H1 (cell line): ENCODE data around the gene SLC6A19. TPM values are rescaled to one million over a fixed set of nuclear protein-coding genes. Genes with fewer than 3 reads are reported as not detected.

Experiments
- CTCF ChIA-PET: fragments of 300-600 bp; sonication (Branson Sonifier 250); formaldehyde crosslinking; loops from one replicate; lab custom pipeline; 2021; ENCODE audit not compliant: partially characterized antibody; lab: Charles Lee
- POLR2A ChIA-PET: fragments of 300-600 bp; sonication (Branson Sonifier 250); formaldehyde crosslinking; loops from one replicate; lab custom pipeline; 2021; ENCODE audit warnings: inconsistent platforms; ENCODE audit not compliant: partially characterized antibody; lab: Charles Lee
- DNase-seq, 2 experiments: peaks; one replicate each; pipeline versions ENCODE4 v3.0.0 to v3.0.0-alpha.2; 2010 to 2022; ENCODE audit warnings: low spot score in 2 of 2, low read depth in 1 of 2, mixed read lengths in 1 of 2
- FAIRE-seq: peaks from 2 replicates; lab custom pipeline; 2011; peaks lifted over from hg19 to GRCh38; lab: Jason Lieb, UNC
- H2AFZ ChIP-seq: 2 replicates; pipeline ENCODE4 v1.8.1; 2012; ENCODE audit warnings: low read length, inconsistent platforms
- H2AK5ac ChIP-seq: 2 replicates; pipeline ENCODE4 v1.6.1; 2013; ENCODE audit warnings: low read depth, low read length
- H2BK120ac ChIP-seq: replicated peaks from 2 replicates; pipeline ENCODE3; 2013; ENCODE audit warnings: low read depth, low read length, inconsistent platforms
- H2BK12ac ChIP-seq: 2 replicates; pipeline ENCODE4 v1.6.1; 2013; ENCODE audit warnings: low read depth, low read length
- H2BK15ac ChIP-seq: 2 replicates; pipeline ENCODE4 v1.6.1; 2013; ENCODE audit warnings: low read length
- H2BK20ac ChIP-seq: 2 replicates; pipeline ENCODE4 v1.6.1; 2013; ENCODE audit warnings: low read length
- H2BK5ac ChIP-seq: 2 replicates; pipeline ENCODE4 v1.6.1; 2013; ENCODE audit warnings: low read depth, low read length
- H3K14ac ChIP-seq: 2 replicates; pipeline ENCODE4 v1.6.1; 2013; ENCODE audit warnings: inconsistent platforms; ENCODE audit not compliant: insufficient read length
- H3K18ac ChIP-seq: 2 replicates; pipeline ENCODE4 v1.6.1; 2013; ENCODE audit warnings: low read length; ENCODE audit errors: extremely low read depth
- H3K23ac ChIP-seq: 2 replicates; pipeline ENCODE4 v1.6.1; 2013; ENCODE audit warnings: inconsistent platforms; ENCODE audit not compliant: insufficient read length
- H3K23me2 ChIP-seq: 2 replicates; pipeline ENCODE4 v1.6.1; 2013; ENCODE audit warnings: low read depth, low read length
- H3K27ac ChIP-seq: 2 replicates; pipeline ENCODE4 v1.6.1; 2011; ENCODE audit warnings: low read depth, low read length, inconsistent platforms
- H3K27me3 ChIP-seq, 4 experiments: replicated peaks in 1 of 4; 1 replicate in 1 of 4; 2 replicates in 3 of 4; pipeline versions ENCODE4 v1.6.1 to v1.8.1; 2011 to 2013; ENCODE audit warnings: low read length in 3 of 4, mild to moderate bottlenecking in 3 of 4, inconsistent platforms in 2 of 4, mixed read lengths in 2 of 4, moderate library complexity in 1 of 4; ENCODE audit not compliant: control insufficient read depth in 3 of 4, insufficient read depth in 3 of 4; ENCODE audit errors: extremely low read depth in 1 of 4
- H3K36me3 ChIP-seq, 4 experiments: 2 replicates each; pipeline versions ENCODE4 v1.6.1 to v1.8.1; 2011 to 2013; ENCODE audit warnings: mild to moderate bottlenecking in 4 of 4, low read length in 3 of 4, moderate library complexity in 2 of 4, control low read depth in 1 of 4, inconsistent platforms in 1 of 4; ENCODE audit not compliant: insufficient read depth in 4 of 4, control insufficient read depth in 2 of 4
- H3K4ac ChIP-seq: replicated peaks from 2 replicates; pipeline ENCODE3; 2013; ENCODE audit warnings: low read length, low read depth, mixed read lengths, inconsistent platforms; ENCODE audit not compliant: insufficient read length
- H3K4me1 ChIP-seq, 4 experiments: replicated peaks in 1 of 4; 1 replicate in 1 of 4; 2 replicates in 3 of 4; pipeline versions ENCODE4 v1.6.1 to v1.8.1; 2011 to 2013; ENCODE audit warnings: low read length in 3 of 4, inconsistent platforms in 2 of 4, mixed read lengths in 1 of 4; ENCODE audit not compliant: insufficient read depth in 4 of 4, control insufficient read depth in 3 of 4
- H3K4me2 ChIP-seq, 2 experiments: 2 replicates each; pipeline versions ENCODE4 v1.6.1 to v1.8.1; 2011 to 2013; ENCODE audit warnings: low read depth in 2 of 2, low read length in 2 of 2, control low read depth in 1 of 2, inconsistent platforms in 1 of 2, mild to moderate bottlenecking in 1 of 2; ENCODE audit not compliant: insufficient read depth in 1 of 2
- H3K4me3 ChIP-seq, 4 experiments: fragments of 200-600, 300-600 bp in 1 of 4; sonication (generic), shearing (Covaris generic), sonication (Bioruptor Twin) in 1 of 4; 2 replicates each; pipeline versions ENCODE4 v1.5.1 to v1.8.1; 2011 to 2016; ENCODE audit warnings: low read length in 4 of 4, low read depth in 3 of 4, control low read depth in 2 of 4, inconsistent platforms in 2 of 4, mild to moderate bottlenecking in 2 of 4, mixed read lengths in 1 of 4, moderate library complexity in 1 of 4; ENCODE audit not compliant: insufficient read depth in 2 of 4; ENCODE audit errors: extremely low read depth in 1 of 4
- H3K56ac ChIP-seq: replicated peaks from 2 replicates; pipeline ENCODE3; 2013; ENCODE audit warnings: low read depth, mild to moderate bottlenecking, mixed read lengths, low read length, inconsistent platforms; ENCODE audit not compliant: insufficient read length
- H3K79me1 ChIP-seq: 2 replicates; pipeline ENCODE4 v1.6.1; 2013; ENCODE audit warnings: low read depth, low read length, control low read depth
- H3K79me2 ChIP-seq, 2 experiments: 2 replicates each; pipeline versions ENCODE4 v1.6.1 to v1.8.1; 2012 to 2013; ENCODE audit warnings: low read length in 2 of 2, mild to moderate bottlenecking in 2 of 2, inconsistent platforms in 1 of 2; ENCODE audit not compliant: insufficient read depth in 2 of 2, control insufficient read depth in 1 of 2
- H3K9ac ChIP-seq, 4 experiments: replicated peaks in 1 of 4; 1 replicate in 1 of 4; 2 replicates in 3 of 4; pipeline versions ENCODE4 v1.6.1 to v1.8.1; 2011 to 2013; ENCODE audit warnings: low read depth in 3 of 4, low read length in 3 of 4, control low read depth in 2 of 4, mild to moderate bottlenecking in 2 of 4, moderate library complexity in 2 of 4, inconsistent platforms in 1 of 4; ENCODE audit errors: extremely low read depth in 1 of 4
- H3K9me3 ChIP-seq, 2 experiments: 2 replicates each; pipeline versions ENCODE4 v1.6.1 to v1.8.1; 2012 to 2013; ENCODE audit warnings: mild to moderate bottlenecking in 2 of 2, moderate library complexity in 2 of 2, control low read depth in 1 of 2, inconsistent platforms in 1 of 2, low read depth in 1 of 2, low read length in 1 of 2, mixed read lengths in 1 of 2; ENCODE audit not compliant: insufficient read depth in 2 of 2
- H4K20me1 ChIP-seq, 2 experiments: replicated peaks in 1 of 2; 2 replicates each; pipeline versions ENCODE3 to v1.8.1; 2011 to 2013; ENCODE audit warnings: inconsistent platforms in 2 of 2, low read length in 2 of 2, mild to moderate bottlenecking in 1 of 2; ENCODE audit not compliant: insufficient read depth in 2 of 2, control insufficient read depth in 1 of 2
- H4K5ac ChIP-seq: 2 replicates; pipeline ENCODE4 v1.6.1; 2013; ENCODE audit warnings: low read length, low read depth, mixed read lengths, inconsistent platforms; ENCODE audit not compliant: insufficient read length
- H4K8ac ChIP-seq: 2 replicates; pipeline ENCODE4 v1.8.0; 2013; ENCODE audit warnings: mild to moderate bottlenecking, moderate library complexity, low read length, inconsistent platforms; ENCODE audit not compliant: insufficient read depth; ENCODE audit errors: extremely low read depth
- H4K91ac ChIP-seq: replicated peaks from 2 replicates; pipeline ENCODE3; 2013; ENCODE audit warnings: low read length, mixed read lengths, inconsistent platforms; ENCODE audit not compliant: insufficient read length
- ATF3 ChIP-seq: IDR thresholded peaks from 2 replicates; pipeline ENCODE4 v1.6.1; 2011; ENCODE audit warnings: low read depth, mild to moderate bottlenecking, low read length; ENCODE audit not compliant: insufficient read depth
- BACH1 ChIP-seq: IDR thresholded peaks from 2 replicates; pipeline ENCODE4 v1.6.1; 2012; ENCODE audit warnings: low read length, improper control_type of control experiment
- BCL11A ChIP-seq, 2 experiments: IDR thresholded peaks; one replicate each; pipeline ENCODE4 v1.6.1; 2011; ENCODE audit warnings: low read depth in 2 of 2, low read length in 2 of 2, mild to moderate bottlenecking in 2 of 2
- CBX8 ChIP-seq: fragments of 300-800, 300-1000 bp; sonication (generic); IDR thresholded peaks from 2 replicates; pipeline ENCODE4 v1.7.1; 2016; ENCODE audit warnings: low read depth, low read length, borderline replicate concordance
- EP300 ChIP-seq, 2 experiments: IDR thresholded peaks; 1 replicate in 1 of 2; 2 replicates in 1 of 2; pipeline ENCODE4 v1.6.1; 2011 to 2012; ENCODE audit warnings: low read depth in 2 of 2, low read length in 2 of 2, mild to moderate bottlenecking in 2 of 2, borderline replicate concordance in 1 of 2, inconsistent platforms in 1 of 2, moderate library complexity in 1 of 2
- GABPA ChIP-seq: IDR thresholded peaks from 2 replicates; pipeline ENCODE4 v1.6.1; 2011; ENCODE audit warnings: mild to moderate bottlenecking, low read length, moderate library complexity, borderline replicate concordance; ENCODE audit not compliant: insufficient read depth
- KDM5A ChIP-seq: fragments of 200-600 bp; IDR thresholded peaks from 2 replicates; pipeline ENCODE4 v1.7.1; 2012; ENCODE audit warnings: mild to moderate bottlenecking, low read length, inconsistent platforms, mixed read lengths
- NRF1 ChIP-seq: IDR thresholded peaks from 2 replicates; pipeline ENCODE4 v1.6.1; 2011; ENCODE audit warnings: mild to moderate bottlenecking, low read depth, low read length, improper control_type of control experiment
- RFX5 ChIP-seq: IDR thresholded peaks from 2 replicates; pipeline ENCODE4 v1.6.1; 2011; ENCODE audit warnings: low read depth, low read length, improper control_type of control experiment, borderline replicate concordance
- SAP30 ChIP-seq: fragments of 300-600 bp; sonication (generic); IDR thresholded peaks from 2 replicates; pipeline ENCODE4 v1.7.1; 2012; ENCODE audit warnings: low read length, moderate library complexity, mild to moderate bottlenecking, inconsistent platforms; ENCODE audit not compliant: insufficient read depth, insufficient replicate concordance
- SIRT6 ChIP-seq: IDR thresholded peaks from one replicate; pipeline ENCODE4 v1.7.1; 2012; ENCODE audit warnings: low read length, inconsistent platforms
- SRF ChIP-seq: IDR thresholded peaks from 2 replicates; pipeline ENCODE4 v1.6.1; 2011; ENCODE audit warnings: mild to moderate bottlenecking, low read depth, low read length, moderate library complexity
- TBP ChIP-seq: IDR thresholded peaks from 2 replicates; pipeline ENCODE4 v1.6.1; 2011; ENCODE audit warnings: low read depth, low read length, improper control_type of control experiment
- YY1 ChIP-seq: IDR thresholded peaks from 2 replicates; pipeline ENCODE4 v1.6.1; 2011; ENCODE audit warnings: low read depth, mild to moderate bottlenecking, low read length
- WGBS, 2 experiments: shearing (Covaris generic) in 1 of 2; methylation state at CpG; one replicate each; pipeline versions ENCODE4 v1.1.6 to v1.1.7; 2013 to 2015; ENCODE audit warnings: low lambda C conversion rate in 2 of 2, mixed read lengths in 2 of 2, inconsistent platforms in 1 of 2, low coverage in 1 of 2, missing lambda C conversion rate in 1 of 2; ENCODE audit not compliant: insufficient replicate concordance in 2 of 2, insufficient coverage in 1 of 2, insufficient read length in 1 of 2; ENCODE audit errors: extremely low coverage in 1 of 2, missing lambda C conversion rate in 1 of 2; 5-methylcytosine and 5-hydroxymethylcytosine counted together
- polyA plus RNA-seq, 7 experiments: library from polyadenylated mRNA; depleted of rRNA in 3 of 7; stranded (reverse) in 5 of 7; unstranded in 2 of 7; fragments of >200 nt in 5 of 7; fragments of 200-250 nt in 2 of 7; gene quantifications; 1 replicate in 5 of 7; 2 replicates in 1 of 7; 4 replicates in 1 of 7; pipeline versions ENCODE4 v1.2.1 to v1.2.3, GENCODE V29; 2011 to 2013; ENCODE audit warnings: missing spikeins in 2 of 7, mixed read lengths in 2 of 7
- total RNA-seq: library from RNA; stranded (reverse); fragmentation: NEBNext Ultra II Directional; extraction: Animal tissue kit (Norgen Biotek cat#: 25700); gene quantifications from 2 replicates; pipeline ENCODE4 v1.2.1, GENCODE V29; 2021

SLC6A19 gene
- total and polyA plus RNA-seq, 2 of the 8 experiments (the other 6 are each of a cell fraction or from before 2014, with no cell fraction given), result 0.02 TPM; not detected in 1

GRCh38 chr5:1227667-1228066, 26.3 kb downstream of the SLC6A19 start:
- H3K9ac ChIP-seq, result no peak overlapping the region
- H4K5ac ChIP-seq, result no peak overlapping the region
- H2BK12ac ChIP-seq, result no peak overlapping the region
- H3K56ac ChIP-seq, result no peak overlapping the region
- H3K23ac ChIP-seq, result no peak overlapping the region
- H4K20me1 ChIP-seq, result peaks cover 0 to 2% of the 10 kb centered on the region in 2 experiments
- H2AK5ac ChIP-seq, result no peak overlapping the region
- no peak overlapping the region for H4K91ac ChIP-seq
- H3K79me2 ChIP-seq, result no peaks in the 10 kb centered on the region
- H2BK5ac ChIP-seq, result no peak overlapping the region
- 89% methylated on average over 14 of the region's 14 CpGs; no CpG with 5 or more reads in 1 of the 2 experiments for WGBS, 2 experiments
- no peak overlapping the region for H2BK120ac ChIP-seq
- FAIRE-seq (no peak), DNase-seq (no peak)
- H2BK15ac ChIP-seq, result no peak overlapping the region
- peaks cover 0 to 5% (median 1%) of the 10 kb centered on the region in 4 experiments; a peak in 3 of 7 replicates for H3K4me1 ChIP-seq
- CTCF ChIA-PET, result interaction anchor here (0.8 to 1.2 kb wide), 2 partner anchors 53 to 60 kb away, joined by 3 to 6 read pairs; no protein-coding TSS in a partner anchor
- no peaks in the 10 kb centered on the region for H3K79me1 ChIP-seq
- no peaks in the 10 kb centered on the region for H3K36me3 ChIP-seq
- H3K27ac ChIP-seq, result no peak overlapping the region
- H3K14ac ChIP-seq, result no peak overlapping the region
- H3K27me3 ChIP-seq, result no peaks in the 10 kb centered on the region; a peak in 1 of 7 replicates
- no peak overlapping the region for H3K4me3 ChIP-seq
- no peak overlapping the region for H3K4me2 ChIP-seq
- no peak overlapping the region for H3K4ac ChIP-seq
- H2BK20ac ChIP-seq, result no peak overlapping the region
- no peak overlapping the region for H2AFZ ChIP-seq
- H3K23me2 ChIP-seq, result no peaks in the 10 kb centered on the region
- H4K8ac ChIP-seq, result no peak overlapping the region
- H3K18ac ChIP-seq, result no peak overlapping the region
- POLR2A ChIA-PET, result interaction anchor here (0.9 kb wide), 1 partner anchor 47 kb away, joined by 3 read pairs; no protein-coding TSS in a partner anchor
- H3K9me3 ChIP-seq, result no peaks in the 10 kb centered on the region
- TF ChIP-seq NRF1 (no peak), KDM5A (no peak), GABPA (no peak), BCL11A (IDR thresholded peaks at IDR 0.05; ENCODE audit: low read depth in 2 of 2, low read length in 2 of 2) (no peak), YY1 (no peak), TBP (no peak), SIRT6 (no peak), CBX8 (no peak), SRF (no peak), RFX5 (no peak), BACH1 (no peak), EP300 (IDR thresholded peaks at IDR 0.05; ENCODE audit: borderline replicate concordance in 1 of 2, low read depth in 2 of 2, low read length in 2 of 2) (no peak), ATF3 (no peak), SAP30 (no peak)
